ENCODE data around the gene CORO2B. TPM values are rescaled to one million over a fixed set of nuclear protein-coding genes. Genes with fewer than 3 reads are reported as not detected.

The CORO2B gene
- total and polyA plus RNA-seq, 9 of the 15 experiments (the other 6 are each of a cell fraction or from before 2014, with no cell fraction given) = not detected

GRCh38 chr15:68596691-68597090 is 17.9 kb downstream of the CORO2B start:
- Histone ChIP-seq H3K9me3 (replicated peaks; ENCODE audit: control insufficient read depth, insufficient read depth, low read depth, low read length) (no peaks in the 10 kb centered on the region), H3K27me3 (ENCODE audit: control insufficient read depth in 2 of 2, insufficient read depth in 2 of 2, low read length in 2 of 2) (peaks cover 10 to 56% of the 10 kb centered on the region in 2 experiments; a peak in 4 of 5 replicates), H3K27ac (ENCODE audit: extremely low read depth, low read depth, low read length) (no peak overlapping the region), H3K36me3 (ENCODE audit: control insufficient read depth, insufficient read depth, low read length) (no peaks in the 10 kb centered on the region), H3K4me1 (replicated peaks in 1 of 2; ENCODE audit: control insufficient read depth in 2 of 2, insufficient read depth in 2 of 2, low read length in 2 of 2) (no peaks in the 10 kb centered on the region), H3K9me1 (ENCODE audit: control insufficient read depth, insufficient read depth, low read length) (no peaks in the 10 kb centered on the region), H3K9ac (ENCODE audit: insufficient read depth in 1 of 2, low read depth in 2 of 2, low read length in 2 of 2) (no peak overlapping the region), H3K4me2 (ENCODE audit: insufficient read depth, low read length) (no peak overlapping the region), H3K4me3 (no peak overlapping the region), H3K79me2 (ENCODE audit: control insufficient read depth, insufficient read depth, low read length) (no peaks in the 10 kb centered on the region), H4K20me1 (replicated peaks; ENCODE audit: control insufficient read depth, insufficient read depth, low read length) (no peaks in the 10 kb centered on the region), H2AFZ (ENCODE audit: low read depth, low read length) (no peak overlapping the region)
- ATAC-seq = no peak
- whole genome bisulfite sequencing (ENCODE audit: insufficient coverage, low coverage, missing lambda C conversion rate) = 3% methylated on average over 8 of the region's 9 CpGs
- no peak for FAIRE-seq
- in situ Hi-C loops (cut with MboI) = no loop called here
- POLR2A ChIA-PET = no interaction called here
- no TSS peak for BruUV-seq (replicated peaks)
- CTCF ChIA-PET (ENCODE audit: low intra/inter-chr PET ratio) = no interaction called here
- intact Hi-C loops (cut with micrococcal nuclease) = no loop called here
- no peak for DNase-seq (ENCODE audit: extremely low read depth in 1 of 4, low spot score in 3 of 4)
- no peak for TF ChIP-seq IRF9 (tag; IDR thresholded peaks at IDR 0.05)
- no peak for TF ChIP-seq SREBF1 (IDR thresholded peaks at IDR 0.05; ENCODE audit: borderline replicate concordance, low read depth, low read length)
- TF ChIP-seq ATF6 (CRISPR knock-in tag; IDR thresholded peaks at IDR 0.05) = no peak
- no peak for TF ChIP-seq SIN3B (IDR thresholded peaks at IDR 0.05; ENCODE audit: low read depth)
- TF ChIP-seq CHD7 (IDR thresholded peaks at IDR 0.05; ENCODE audit: low read depth, low read length) = no peak
- TF ChIP-seq NCOA4 (IDR thresholded peaks at IDR 0.05; ENCODE audit: partially characterized antibody) = no peak

Measured in K562 (cell line).